Prostate gland (tissue), 2 donors: ENCODE measurements around the gene YWHAB.
A peak's percentile ranks its signal among the peaks of the same experiment; 100 is the strongest.

Experiments used
- CTCF ChIP-seq, 4 experiments: fragments of 200-600 bp in 2 of 4; fragments of 450-650 bp in 2 of 4; sonication (generic) in 2 of 4; IDR thresholded peaks; 1 replicate in 3 of 4; 2 replicates in 1 of 4; pipeline ENCODE4 v1.5.1; 2016 to 2019; ENCODE audit warnings: antibody characterized with exemption in 4 of 4, mild to moderate bottlenecking in 2 of 4, moderate library complexity in 2 of 4
- POLR2A ChIP-seq: fragments of 450-650 bp; IDR thresholded peaks from one replicate; pipeline ENCODE4 v1.6.1; 2016; ENCODE audit warnings: antibody characterized with exemption, mild to moderate bottlenecking

GRCh38 chr20:44885392-44886265 is at the start of gene YWHAB:
- no peak for TF ChIP-seq CTCF (IDR thresholded peaks at IDR 0.05)
- TF ChIP-seq POLR2A, result peak; percentile 78
